Trophoblast cell (in vitro differentiated cells and primary cell): ENCODE data around the gene SNX15.

Experiments used
- DNase-seq, 2 donors: peaks; one replicate each; pipeline ENCODE4 v3.0.0-alpha.2; 2016
- H2AFZ ChIP-seq: 2 replicates; pipeline ENCODE4 v1.6.1; 2013; ENCODE audit warnings: low read length, moderate library complexity, mild to moderate bottlenecking; ENCODE audit not compliant: insufficient read depth, poor library complexity
- H2AK5ac ChIP-seq: 2 replicates; pipeline ENCODE4 v1.6.1; 2013; ENCODE audit warnings: mild to moderate bottlenecking, low read length
- H2BK120ac ChIP-seq: 2 replicates; pipeline ENCODE4 v1.6.1; 2013; ENCODE audit warnings: low read length, mild to moderate bottlenecking, moderate library complexity; ENCODE audit not compliant: insufficient read depth, poor library complexity
- H2BK12ac ChIP-seq: 2 replicates; pipeline ENCODE4 v1.6.1; 2013; ENCODE audit warnings: mild to moderate bottlenecking, low read length, moderate library complexity
- H2BK5ac ChIP-seq: 2 replicates; pipeline ENCODE4 v1.6.1; 2013; ENCODE audit warnings: low read length, low read depth, moderate library complexity, mild to moderate bottlenecking; ENCODE audit not compliant: poor library complexity
- H3K14ac ChIP-seq: 2 replicates; pipeline ENCODE4 v1.6.1; 2013; ENCODE audit warnings: mild to moderate bottlenecking, low read length
- H3K18ac ChIP-seq: 2 replicates; pipeline ENCODE4 v1.6.1; 2013; ENCODE audit warnings: mild to moderate bottlenecking, low read length
- H3K23ac ChIP-seq: 2 replicates; pipeline ENCODE4 v1.6.1; 2013; ENCODE audit warnings: low read length
- H3K27ac ChIP-seq: 2 replicates; pipeline ENCODE4 v1.5.1; 2013; ENCODE audit warnings: low read depth, mild to moderate bottlenecking, inconsistent platforms, low read length, moderate library complexity
- H3K27me3 ChIP-seq: 2 replicates; pipeline ENCODE4 v1.6.1; 2013; ENCODE audit warnings: inconsistent platforms, mild to moderate bottlenecking, low read length, moderate library complexity; ENCODE audit not compliant: insufficient read depth
- H3K36me3 ChIP-seq, 2 experiments: 1 replicate in 1 of 2; 2 replicates in 1 of 2; pipeline ENCODE4 v1.6.1; 2013; ENCODE audit warnings: low read length in 2 of 2, mild to moderate bottlenecking in 2 of 2, moderate library complexity in 1 of 2; ENCODE audit not compliant: insufficient read depth in 2 of 2, control insufficient read depth in 1 of 2
- H3K4ac ChIP-seq: 2 replicates; pipeline ENCODE4 v1.6.1; 2013; ENCODE audit warnings: low read depth, mild to moderate bottlenecking, low read length, moderate library complexity
- H3K4me1 ChIP-seq, 2 experiments: 1 replicate in 1 of 2; 2 replicates in 1 of 2; pipeline ENCODE4 v1.6.1; 2013; ENCODE audit warnings: low read length in 2 of 2, mild to moderate bottlenecking in 2 of 2, moderate library complexity in 1 of 2; ENCODE audit not compliant: insufficient read depth in 2 of 2, control insufficient read depth in 1 of 2
- H3K4me2 ChIP-seq: 2 replicates; pipeline ENCODE4 v1.6.1; 2013; ENCODE audit warnings: inconsistent platforms, mild to moderate bottlenecking, low read length, moderate library complexity
- H3K4me3 ChIP-seq: 2 replicates; pipeline ENCODE4 v1.5.1; 2013; ENCODE audit warnings: mild to moderate bottlenecking, low read depth, low read length, inconsistent platforms
- H3K79me1 ChIP-seq: one replicate; pipeline ENCODE4 v1.6.1; 2013; ENCODE audit warnings: low read length
- H3K79me2 ChIP-seq: 2 replicates; pipeline ENCODE4 v1.6.1; 2013; ENCODE audit warnings: low read length, mild to moderate bottlenecking; ENCODE audit not compliant: control insufficient read depth, insufficient read depth, poor library complexity
- H3K9ac ChIP-seq: 2 replicates; pipeline ENCODE4 v1.6.1; 2013; ENCODE audit warnings: mild to moderate bottlenecking, low read length
- H3K9me3 ChIP-seq: 2 replicates; pipeline ENCODE4 v1.6.1; 2013; ENCODE audit warnings: low read depth, mild to moderate bottlenecking, control low read depth, inconsistent platforms, low read length; ENCODE audit not compliant: insufficient read depth
- H4K12ac ChIP-seq: 2 replicates; pipeline ENCODE4 v1.6.1; 2013; ENCODE audit warnings: low read depth, mild to moderate bottlenecking, low read length, moderate library complexity
- H4K8ac ChIP-seq: 2 replicates; pipeline ENCODE4 v1.6.1; 2013; ENCODE audit warnings: low read depth, mild to moderate bottlenecking, low read length, moderate library complexity
- H4K91ac ChIP-seq: one replicate; pipeline ENCODE4 v1.6.1; 2013; ENCODE audit warnings: low read depth, mild to moderate bottlenecking, low read length, moderate library complexity
- WGBS: extraction: QIAGEN DNeasy Blood & Tissue Kit; methylation state at CpG from one replicate; pipeline ENCODE4 v1.1.7; 2013; ENCODE audit warnings: missing lambda C conversion rate; ENCODE audit not compliant: insufficient read length, insufficient coverage; ENCODE audit errors: extremely low coverage; 5-methylcytosine and 5-hydroxymethylcytosine counted together

The SNX15 gene

DNA sequence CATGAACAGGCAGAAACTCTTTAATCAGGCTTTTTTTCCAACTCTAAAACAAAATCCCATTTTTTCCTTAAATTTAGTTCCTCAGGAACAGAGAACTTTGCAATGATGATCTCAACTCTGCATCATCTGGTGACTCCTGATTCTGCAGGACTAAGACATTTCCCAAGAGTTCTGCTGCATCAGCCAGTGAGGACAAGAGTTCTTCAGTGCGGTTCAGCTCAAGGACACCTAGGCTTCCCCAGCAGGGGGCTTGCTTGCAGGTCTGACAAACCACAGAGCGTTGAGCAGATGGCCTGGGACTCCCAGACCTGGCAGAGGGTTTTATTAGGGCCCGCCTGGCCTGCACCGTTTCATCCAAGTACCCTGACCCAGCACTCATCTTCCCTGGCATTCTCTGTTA is 50.2 kb downstream of the SNX15 start:
- WGBS, result no CpG with 5 or more reads among the region's 4 CpGs
- Histone ChIP-seq H3K9me3 (no peaks in the 10 kb centered on the region), H3K18ac (no peak overlapping the region)

DNA sequence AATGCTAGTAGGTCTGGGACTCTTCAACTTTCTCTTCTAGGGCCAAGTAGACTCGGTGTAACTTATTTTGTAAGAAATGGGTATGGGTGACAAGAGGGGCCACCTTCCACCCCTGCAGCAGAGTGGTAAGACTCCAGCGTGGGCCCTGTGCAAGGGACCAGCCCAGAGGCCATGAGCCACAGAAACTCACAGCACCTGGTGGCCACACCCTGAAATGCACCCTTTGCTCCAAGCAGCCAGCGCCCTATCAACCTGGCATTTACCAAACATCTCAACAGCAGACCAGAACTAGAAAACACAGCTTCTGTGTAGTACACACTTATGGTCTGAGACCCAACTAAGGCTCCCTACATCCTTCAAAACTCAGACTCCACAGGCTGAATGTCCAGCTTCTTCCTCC is 50.9 kb downstream of the SNX15 start:
- Histone ChIP-seq H3K4me3 (no peak overlapping the region), H2BK120ac (no peak overlapping the region), H3K4me2 (no peak overlapping the region), H3K14ac (no peak overlapping the region), H3K4me1 (peaks cover 1 to 2% of the 10 kb centered on the region in 2 experiments), H4K91ac (no peak overlapping the region), H3K4ac (no peak overlapping the region), H3K9me3 (no peaks in the 10 kb centered on the region), H3K79me1 (no peaks in the 10 kb centered on the region), H2AFZ (no peak overlapping the region), H3K36me3 (peaks cover 32 to 41% of the 10 kb centered on the region in 2 experiments), H2BK5ac (no peak overlapping the region), H2BK12ac (no peak overlapping the region), H3K23ac (no peak overlapping the region), H3K9ac (no peak overlapping the region), H3K79me2 (peaks cover 2% of the 10 kb centered on the region), H3K18ac (no peak overlapping the region), H4K8ac (no peak overlapping the region), H2AK5ac (no peak overlapping the region), H3K27me3 (no peaks in the 10 kb centered on the region), H3K27ac (no peak overlapping the region), H4K12ac (no peak overlapping the region)
- no CpG with 5 or more reads among the region's 3 CpGs for WGBS
- DNase-seq, result peak; percentile 6 to 71

More for the DNA sequence above, 50.2 kb downstream of the SNX15 start:
- H3K4me1 ChIP-seq, result no peaks in the 10 kb centered on the region
- H3K79me2 ChIP-seq, result no peaks in the 10 kb centered on the region
- no peak overlapping the region for H3K27ac ChIP-seq
- no peak overlapping the region for H3K9ac ChIP-seq
- H4K8ac ChIP-seq, result no peak overlapping the region
- no peak overlapping the region for H4K91ac ChIP-seq
- no peak overlapping the region for H3K4me3 ChIP-seq
- H3K4ac ChIP-seq, result no peak overlapping the region
- H3K4me2 ChIP-seq, result no peak overlapping the region
- H2BK5ac ChIP-seq, result no peak overlapping the region
- no peaks in the 10 kb centered on the region for H3K79me1 ChIP-seq
- H2AK5ac ChIP-seq, result no peak overlapping the region
- H2BK12ac ChIP-seq, result no peak overlapping the region
- H3K27me3 ChIP-seq, result no peaks in the 10 kb centered on the region
- H2BK120ac ChIP-seq, result no peak overlapping the region
- peaks cover 32 to 41% of the 10 kb centered on the region in 2 experiments for H3K36me3 ChIP-seq
- no peak overlapping the region for H3K23ac ChIP-seq
- H4K12ac ChIP-seq, result no peak overlapping the region
- H2AFZ ChIP-seq, result no peak overlapping the region
- H3K14ac ChIP-seq, result no peak overlapping the region
- no peak for DNase-seq

DNA sequence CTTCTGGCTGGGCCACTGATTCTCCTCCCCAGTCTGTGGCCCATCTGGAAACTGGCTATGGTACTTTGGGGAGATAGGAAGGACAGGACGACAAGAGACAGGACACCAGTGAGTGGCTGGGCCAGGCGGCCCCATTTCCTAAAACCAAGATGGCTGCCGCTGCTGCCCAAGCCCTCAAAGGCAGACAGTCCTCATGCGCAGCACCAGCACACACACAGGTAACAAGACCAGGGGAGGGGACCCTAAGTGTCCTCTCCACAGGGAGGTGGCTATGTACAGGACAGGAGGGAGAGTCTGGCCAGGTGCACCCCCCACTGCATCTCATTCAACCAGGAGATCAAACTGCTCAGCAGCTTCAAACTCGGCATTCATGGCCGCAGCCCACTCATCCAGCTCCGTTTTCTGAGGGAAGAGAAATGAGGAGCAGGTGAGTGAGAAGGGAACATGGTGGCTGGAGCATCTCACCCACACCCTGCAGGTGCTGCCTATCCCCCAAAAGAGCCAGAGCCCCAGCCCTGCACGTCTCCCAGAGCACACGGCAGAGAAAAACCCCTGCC is 51.6 kb downstream of the SNX15 start:
- no peak overlapping the region for H4K91ac ChIP-seq
- peaks cover 8% of the 10 kb centered on the region for H3K79me2 ChIP-seq
- no peak overlapping the region for H2AFZ ChIP-seq
- H3K27me3 ChIP-seq, result no peaks in the 10 kb centered on the region
- H3K4me1 ChIP-seq, result peaks cover 4 to 5% of the 10 kb centered on the region in 2 experiments
- no peak overlapping the region for H4K8ac ChIP-seq
- no peak for DNase-seq
- peaks cover 32 to 41% of the 10 kb centered on the region in 2 experiments for H3K36me3 ChIP-seq
- no peak overlapping the region for H3K4me2 ChIP-seq
- no peak overlapping the region for H2BK5ac ChIP-seq
- H3K9ac ChIP-seq, result no peak overlapping the region
- no peak overlapping the region for H3K23ac ChIP-seq
- H2AK5ac ChIP-seq, result no peak overlapping the region
- no peak overlapping the region for H4K12ac ChIP-seq
- no peak overlapping the region for H3K14ac ChIP-seq
- H3K4ac ChIP-seq, result no peak overlapping the region
- no peaks in the 10 kb centered on the region for H3K9me3 ChIP-seq
- WGBS, result no CpG with 5 or more reads among the region's 9 CpGs
- no peak overlapping the region for H3K18ac ChIP-seq
- H3K79me1 ChIP-seq, result peaks cover 2% of the 10 kb centered on the region
- H2BK120ac ChIP-seq, result no peak overlapping the region
- H2BK12ac ChIP-seq, result no peak overlapping the region
- no peak overlapping the region for H3K27ac ChIP-seq
- H3K4me3 ChIP-seq, result no peak overlapping the region

DNA sequence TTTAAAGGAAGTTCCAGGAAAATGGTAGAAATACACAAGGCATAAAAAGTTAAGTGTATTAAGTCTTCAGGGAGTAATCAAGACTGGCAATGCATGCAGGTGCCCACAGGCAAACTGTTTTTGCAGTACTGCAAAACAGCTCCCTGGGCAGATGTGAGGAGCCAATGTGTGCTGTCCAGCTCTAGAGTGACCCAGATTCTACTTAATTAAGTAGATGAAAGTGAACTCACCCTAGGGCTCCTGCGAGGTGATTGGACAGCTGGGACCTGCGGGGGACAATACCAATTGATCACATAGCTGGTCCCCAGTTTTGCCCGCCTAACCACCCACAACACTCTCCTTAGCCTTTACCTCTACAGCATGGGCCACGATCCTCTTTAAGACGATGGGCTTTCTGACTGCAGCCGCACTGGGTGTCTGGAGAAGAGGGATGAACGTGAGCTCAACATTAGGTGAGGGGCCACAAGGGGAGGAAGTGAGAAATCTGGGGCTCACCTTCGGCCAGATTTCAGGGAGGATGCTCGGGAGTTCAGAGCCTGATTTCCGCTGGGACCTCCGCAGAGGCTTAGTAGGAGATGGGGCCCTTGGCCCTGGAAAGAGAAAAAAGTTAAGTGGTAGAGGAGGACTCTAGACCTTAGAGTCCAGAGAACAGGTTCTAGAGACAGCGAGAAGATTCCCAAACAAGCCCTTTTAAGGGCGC is 56.0 kb downstream of the SNX15 start:
- peaks cover 9% of the 10 kb centered on the region for H3K79me1 ChIP-seq
- peak overlapping the region; percentile 75 for H3K9ac ChIP-seq
- peaks cover 42 to 58% of the 10 kb centered on the region in 2 experiments for H3K36me3 ChIP-seq
- peak overlapping the region; percentile 78 for H3K18ac ChIP-seq
- H3K4me1 ChIP-seq, result peaks cover 10 to 11% of the 10 kb centered on the region in 2 experiments
- peak overlapping the region; percentile 24 for H3K27ac ChIP-seq
- H3K9me3 ChIP-seq, result no peaks in the 10 kb centered on the region
- H4K12ac ChIP-seq, result peak overlapping the region; percentile 85
- H3K14ac ChIP-seq, result peak overlapping the region; percentile 77
- WGBS, result no CpG with 5 or more reads among the region's 13 CpGs
- H3K27me3 ChIP-seq, result no peaks in the 10 kb centered on the region
- peak overlapping the region; percentile 40 for H2BK120ac ChIP-seq
- H2AFZ ChIP-seq, result peak overlapping the region; percentile 87
- H3K79me2 ChIP-seq, result peaks cover 12% of the 10 kb centered on the region
- peak overlapping the region; percentile 97 for H3K4me3 ChIP-seq
- H3K4me2 ChIP-seq, result peak overlapping the region; percentile 73
- peak overlapping the region; percentile 90 for H4K8ac ChIP-seq
- H2BK5ac ChIP-seq, result peak overlapping the region; percentile 42
- peak overlapping the region; percentile 94 for H3K4ac ChIP-seq
- no peak for DNase-seq
- H2AK5ac ChIP-seq, result peak overlapping the region; percentile 74
- no peak overlapping the region for H3K23ac ChIP-seq
- peak overlapping the region; percentile 71 for H4K91ac ChIP-seq
- no peak overlapping the region for H2BK12ac ChIP-seq
